Measurements from ENCODE around the gene SSBP3. TPM values are rescaled to one million over a fixed set of nuclear protein-coding genes. Genes with fewer than 3 reads are reported as not detected.

Gene SSBP3
- total RNA-seq, 2 experiments from 2014 or later: 90.0 TPM

GRCh38 chr1:54180701-54181360, 225.4 kb downstream of the SSBP3 start:
- no peak overlapping the region for H3K27ac Mint-ChIP-seq

GRCh38 chr1:54178296-54179070, 227.7 kb downstream of the SSBP3 start:
- H3K4me1 Mint-ChIP-seq: peaks cover 8% of the 10 kb centered on the region
- no peak for DNase-seq
- no peak overlapping the region for H3K27ac Mint-ChIP-seq
- ChIA-PET POLR2A (no interaction called here), CTCF (no interaction called here)
- H3K9me3 Mint-ChIP-seq: no peaks in the 10 kb centered on the region
- peaks cover 6% of the 10 kb centered on the region for H3K36me3 Mint-ChIP-seq (ENCODE audit: low read depth)
- H3K27me3 Mint-ChIP-seq: no peaks in the 10 kb centered on the region
- H3K4me3 Mint-ChIP-seq: no peak overlapping the region

More at GRCh38 chr1:54180701-54181360, 225.4 kb downstream of the SSBP3 start:
- no peak overlapping the region for H3K4me3 Mint-ChIP-seq
- POLR2A ChIA-PET: interaction anchor here (1.1 to 2.1 kb wide), 2 partner anchors 18 to 226 kb away, joined by 4 to 8 read pairs; partner anchors contain the start of genes CYB5RL, MRPL37 and SSBP3
- DNase-seq: no peak
- H3K36me3 Mint-ChIP-seq (ENCODE audit: low read depth): peaks cover 11% of the 10 kb centered on the region
- H3K4me1 Mint-ChIP-seq: no peaks in the 10 kb centered on the region
- no peaks in the 10 kb centered on the region for H3K9me3 Mint-ChIP-seq
- CTCF ChIA-PET: interaction anchor here (0.6 to 3.0 kb wide), 22 partner anchors 7 to 626 kb away, joined by 3 to 21 read pairs (median 3); partner anchors contain the start of genes CYB5RL and MRPL37
- no peaks in the 10 kb centered on the region for H3K27me3 Mint-ChIP-seq

- H3K4me1 Mint-ChIP-seq: peaks cover 11% of the 10 kb centered on the region
- no peak overlapping the region for H3K4me3 Mint-ChIP-seq
- no peaks in the 10 kb centered on the region for H3K9me3 Mint-ChIP-seq
- POLR2A ChIA-PET: no interaction called here
- H3K27me3 Mint-ChIP-seq: no peaks in the 10 kb centered on the region
- no peak for DNase-seq
- H3K36me3 Mint-ChIP-seq (ENCODE audit: low read depth): no peaks in the 10 kb centered on the region
- CTCF ChIA-PET: no interaction called here
- no peak overlapping the region for H3K27ac Mint-ChIP-seq
Measured at GRCh38 chr1:54177726-54178125, 228.5 kb downstream of the SSBP3 start.

- Mint-ChIP-seq H3K4me1 (peaks cover 14% of the 10 kb centered on the region), H3K9me3 (no peaks in the 10 kb centered on the region), H3K27ac (no peak overlapping the region), H3K27me3 (no peaks in the 10 kb centered on the region), H3K4me3 (no peak overlapping the region), H3K36me3 (ENCODE audit: low read depth) (no peaks in the 10 kb centered on the region)
- POLR2A ChIA-PET: no interaction called here
- CTCF ChIA-PET: no interaction called here
- DNase-seq: no peak
Measured at GRCh38 chr1:54176621-54177327, 229.4 kb downstream of the SSBP3 start.

Other genes with a start within 250 kb of the SSBP3 start
- gene CYB5RL, start 206.4 kb downstream of the SSBP3 start, total RNA-seq: 10 to 100 TPM in 1 of 2 experiments, 1 to 10 TPM in 1; 8.9 to 10.0 TPM
- gene MRPL37, start 206.2 kb downstream of the SSBP3 start, total RNA-seq: 10 to 100 TPM; 88.0 to 91.9 TPM
- under 1 TPM; 0.53 to 0.55 TPM for gene ACOT11, start 141.8 kb upstream of the SSBP3 start, total RNA-seq
- gene FAM151A, start 217.1 kb upstream of the SSBP3 start, total RNA-seq: not detected
- under 1 TPM; 0.05 to 0.23 TPM for gene MROH7, start 235.4 kb upstream of the SSBP3 start, total RNA-seq

Data from activated CD4-positive, alpha-beta memory T cell treated with anti-CD3 and anti-CD28 coated beads, Interleukin-2, amount 10 ng/mL, durations not matched to agents 7 days and 5 days (primary cell).